GM21717 (cell line): ENCODE measurements around the gene OPA3.

Source experiments
- ATAC-seq: cut with Tn5 transposase; IDR thresholded peaks from one replicate; pipeline ENCODE4 v1.9.1; 2021; ENCODE audit warnings: mild to moderate bottlenecking, moderate library complexity; ENCODE audit not compliant: unreplicated experiment

Gene OPA3

DNA sequence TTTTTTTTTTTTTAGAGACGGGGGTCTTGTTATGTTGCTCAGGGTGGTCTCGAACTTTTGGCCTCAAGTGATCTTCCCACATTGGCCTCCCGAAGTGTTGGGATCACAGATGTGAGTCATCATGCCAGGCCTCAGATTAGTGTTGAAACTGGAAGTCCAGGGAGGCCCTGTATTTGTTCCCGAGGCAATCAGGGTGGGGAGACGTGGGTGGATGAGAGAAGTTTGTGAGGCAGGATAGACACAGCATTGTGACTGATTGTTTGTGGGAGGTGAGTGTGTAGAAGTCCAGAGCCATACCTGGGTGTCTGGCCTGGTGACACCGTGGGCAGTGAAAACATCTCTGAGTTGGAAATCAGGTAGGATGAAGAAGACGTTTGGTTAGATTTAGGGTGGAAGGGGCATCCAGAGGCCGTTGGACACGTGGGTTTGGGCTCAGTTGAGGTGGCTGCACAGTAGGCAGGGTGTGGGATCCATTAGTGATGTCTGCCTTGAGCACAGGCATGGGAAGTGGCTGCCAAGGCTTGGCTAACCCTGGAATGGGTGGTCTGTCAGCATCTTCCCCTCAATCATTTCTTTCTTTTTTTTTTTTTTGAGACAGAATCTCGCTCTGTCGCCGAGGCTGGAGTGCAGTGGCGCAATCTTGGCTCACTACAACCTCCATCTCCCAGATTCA is 100.2 kb downstream of the OPA3 start:
- no peak for ATAC-seq

DNA sequence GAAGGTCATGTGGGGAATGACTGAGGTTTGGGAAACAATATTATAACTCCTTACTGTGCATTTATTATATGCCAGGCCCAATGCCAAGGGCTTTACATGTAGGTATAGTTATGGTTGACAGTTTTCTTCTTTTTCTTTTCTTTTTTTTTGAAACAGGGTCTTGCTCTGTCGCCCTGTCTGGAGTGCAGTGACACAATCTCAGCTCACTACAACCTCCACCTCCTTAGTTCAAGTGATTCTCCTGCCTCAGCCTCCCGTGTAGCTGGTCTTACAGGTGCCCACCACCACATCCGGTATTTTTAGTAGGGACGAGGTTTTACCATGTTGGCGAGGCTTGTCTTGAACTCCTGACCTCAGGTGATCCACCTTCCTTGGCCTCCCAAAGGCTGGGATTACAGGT is 101.6 kb downstream of the OPA3 start:
- no peak for ATAC-seq

GRCh38 chr19:45478454-45479238 is 106.0 kb downstream of the OPA3 start:
- ATAC-seq: peak; percentile 59

DNA sequence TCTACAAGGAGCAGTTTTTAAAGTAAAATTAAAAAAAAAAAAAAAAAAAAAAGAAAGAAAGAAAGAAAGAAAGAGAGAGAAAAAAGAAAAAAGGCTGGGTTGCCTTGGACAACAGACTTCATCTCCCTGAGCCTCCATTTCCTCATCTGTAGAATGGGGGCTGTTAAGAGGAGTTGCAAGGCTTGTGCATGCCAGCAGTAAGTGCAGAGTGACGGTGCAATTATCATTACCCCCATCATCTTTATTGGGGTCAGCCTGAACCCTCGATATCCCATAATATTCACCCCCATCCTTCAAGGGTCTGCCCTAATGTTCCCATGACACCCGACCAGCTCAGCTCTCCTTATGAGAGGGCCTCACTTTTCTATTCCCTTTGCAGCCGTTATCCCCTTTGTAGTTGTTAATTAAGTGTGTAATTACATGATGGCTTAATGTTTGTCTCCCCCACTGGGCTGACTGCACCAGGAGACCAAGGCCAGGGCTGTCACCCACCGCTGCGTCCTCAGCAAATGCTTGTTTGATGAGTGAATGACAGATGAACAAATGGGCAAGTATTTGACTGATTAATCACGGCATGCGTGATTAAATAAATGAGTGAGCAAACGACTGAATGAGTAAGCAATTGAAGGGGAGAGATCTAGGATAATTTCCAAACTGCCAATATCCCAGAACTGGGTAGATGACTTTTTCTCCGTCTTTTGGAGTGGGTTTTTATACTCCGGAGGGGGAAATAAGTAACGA is 106.7 kb downstream of the OPA3 start:
- peak; percentile 8 for ATAC-seq
